Endothelial cell of umbilical vein (primary cell): ENCODE data around the gene CNBD2. TPM values are rescaled to one million over a fixed set of nuclear protein-coding genes. Genes with fewer than 3 reads are reported as not detected.
A peak's percentile ranks its signal among the peaks of the same experiment; 100 is the strongest.
"Not testable (repeated sequence)": the region's sequence is repeated elsewhere in the genome, so short reads cannot be mapped to it uniquely, and the experiment has no call there.

ENCODE experiments used
- BruUV-seq: library from RNA; stranded (reverse); fragments of 400-500 nt; replicated peaks from 2 replicates; lab custom pipeline; 2021; lab: Mats Ljungman, UMichigan
- CTCF ChIA-PET: fragments of 300-600, 350-600 bp; sonication (Branson Sonifier 250); formaldehyde crosslinking; loops from one replicate; lab custom pipeline; 2021; ENCODE audit warnings: antibody characterized with exemption, inconsistent platforms; lab: Charles Lee
- POLR2A ChIA-PET: fragments of 300-600, 350-600 bp; sonication (Branson Sonifier 250); formaldehyde crosslinking; loops from one replicate; lab custom pipeline; 2021; ENCODE audit warnings: antibody characterized with exemption, inconsistent platforms; lab: Charles Lee
- DNase-seq: peaks from one replicate; pipeline ENCODE4 v3.0.0-alpha.2; 2011; ENCODE audit warnings: low read depth, low spot score
- FAIRE-seq: peaks from 2 replicates; lab custom pipeline; 2011; peaks lifted over from hg19 to GRCh38; lab: Jason Lieb, UNC
- H2AFZ ChIP-seq: 2 replicates; pipeline ENCODE4 v1.6.0; 2012; ENCODE audit warnings: low read depth, low read length, control low read depth, inconsistent platforms
- H3K27ac ChIP-seq: 2 replicates; pipeline ENCODE4 v1.5.1; 2011; ENCODE audit warnings: low read depth, mild to moderate bottlenecking, control low read depth, low read length, moderate library complexity; ENCODE audit not compliant: insufficient read depth
- H3K27me3 ChIP-seq, 2 experiments: 2 replicates each; pipeline versions ENCODE4 v1.6.0 to v1.6.1; 2011; ENCODE audit warnings: low read length in 2 of 2, mixed read lengths in 1 of 2; ENCODE audit not compliant: control insufficient read depth in 2 of 2, insufficient read depth in 2 of 2
- H3K36me3 ChIP-seq, 2 experiments: 2 replicates in 1 of 2; 3 replicates in 1 of 2; pipeline ENCODE4 v1.5.1; 2011; ENCODE audit warnings: low read length in 2 of 2, mild to moderate bottlenecking in 1 of 2, moderate library complexity in 1 of 2; ENCODE audit not compliant: control insufficient read depth in 2 of 2, insufficient read depth in 2 of 2; ENCODE audit errors: extremely low read depth in 1 of 2
- H3K4me1 ChIP-seq: 3 replicates; pipeline ENCODE4 v1.5.1; 2011; ENCODE audit warnings: mild to moderate bottlenecking, low read length; ENCODE audit not compliant: control insufficient read depth, insufficient read depth; ENCODE audit errors: extremely low read depth
- H3K4me2 ChIP-seq: 2 replicates; pipeline ENCODE4 v1.6.1; 2011; ENCODE audit warnings: low read length, control low read depth, mixed read lengths; ENCODE audit not compliant: insufficient read depth
- H3K4me3 ChIP-seq, 3 experiments: fragments of 200-600 bp in 1 of 3; sonication (generic), shearing (Covaris generic) in 1 of 3; replicated peaks in 1 of 3; 2 replicates each; pipeline ENCODE4 v1.5.1; 2011 to 2016; ENCODE audit warnings: control low read depth in 3 of 3, low read length in 3 of 3, mild to moderate bottlenecking in 2 of 3, inconsistent platforms in 1 of 3, low read depth in 1 of 3, moderate library complexity in 1 of 3; ENCODE audit not compliant: insufficient read depth in 1 of 3
- H3K79me2 ChIP-seq: 2 replicates; pipeline ENCODE4 v1.6.0; 2012; ENCODE audit warnings: low read length, inconsistent platforms; ENCODE audit not compliant: control insufficient read depth, insufficient read depth
- H3K9ac ChIP-seq: replicated peaks from 2 replicates; pipeline ENCODE3; 2011; ENCODE audit warnings: low read length, control low read depth; ENCODE audit not compliant: insufficient read depth; ENCODE audit errors: extremely low read depth
- H3K9me1 ChIP-seq: replicated peaks from 3 replicates; pipeline ENCODE4 v1.6.0; 2011; ENCODE audit warnings: mild to moderate bottlenecking, low read length; ENCODE audit not compliant: control insufficient read depth, insufficient read depth; ENCODE audit errors: extremely low read depth
- H3K9me3 ChIP-seq: replicated peaks from 2 replicates; pipeline ENCODE4 v1.5.1; 2012; ENCODE audit warnings: low read length, inconsistent platforms; ENCODE audit not compliant: control insufficient read depth, insufficient read depth
- H4K20me1 ChIP-seq: replicated peaks from 2 replicates; pipeline ENCODE3; 2011; ENCODE audit warnings: mild to moderate bottlenecking, low read length; ENCODE audit not compliant: control insufficient read depth, insufficient read depth; ENCODE audit errors: extremely low read depth
- FOS ChIP-seq: IDR thresholded peaks from 2 replicates; pipeline ENCODE4 v1.6.1; 2011; ENCODE audit warnings: mild to moderate bottlenecking, low read length, moderate library complexity, borderline replicate concordance; ENCODE audit not compliant: insufficient read depth
- GATA2 ChIP-seq: IDR thresholded peaks from 2 replicates; pipeline ENCODE4 v1.7.0; 2011; ENCODE audit warnings: low read depth, mild to moderate bottlenecking, moderate library complexity, mixed read lengths, low read length; ENCODE audit not compliant: insufficient read length, insufficient read depth
- JUN ChIP-seq: IDR thresholded peaks from 2 replicates; pipeline ENCODE4 v1.6.1; 2011; ENCODE audit warnings: borderline replicate concordance, low read depth; ENCODE audit not compliant: insufficient read length, insufficient read depth
- MYC ChIP-seq: IDR thresholded peaks from one replicate; pipeline ENCODE4 v1.6.1; 2011; ENCODE audit warnings: mild to moderate bottlenecking, low read depth, low read length
- POLR2A ChIP-seq: IDR thresholded peaks from 2 replicates; pipeline ENCODE4 v1.6.1; 2012; ENCODE audit warnings: low read depth, mild to moderate bottlenecking, control low read depth, low read length
- dilution Hi-C: fragments of 300-500 bp; cut with MboI; formaldehyde crosslinking; loops from one replicate; pipeline ENCODE4 v1.15.0; 2019; ENCODE audit warnings: low sequenced_read_pairs; ENCODE audit not compliant: extremely low pct_ligation_motif_present
- intact Hi-C: fragments of 100-400 bp; cut with micrococcal nuclease; formaldehyde crosslinking; loops from one replicate; pipeline ENCODE4 v1.10.0; 2022
- polyA plus RNA-seq, 4 experiments: library from polyadenylated mRNA; depleted of rRNA in 3 of 4; stranded (reverse) in 3 of 4; unstranded in 1 of 4; fragments of >200 nt; gene quantifications; 2 replicates each; pipeline versions ENCODE4 v1.2.1 to v1.2.3, GENCODE V29; 2011 to 2012; ENCODE audit warnings: missing spikeins in 1 of 4
- total RNA-seq: library from RNA; stranded (reverse); gene quantifications from 2 replicates; pipeline ENCODE4 v1.2.3, GENCODE V29; 2021
- TF ChIP-seq, protein P1 (sequence below): IDR thresholded peaks from 2 replicates; pipeline ENCODE4 v1.6.1; 2011; ENCODE audit not compliant: insufficient read depth, insufficient read length
- TF ChIP-seq, protein P2 (sequence below), 2 donors: IDR thresholded peaks; 1 replicate in 1 of 2; 2 replicates in 1 of 2; pipeline ENCODE4 v1.5.1; 2011; ENCODE audit warnings: low read length in 2 of 2, mild to moderate bottlenecking in 2 of 2, moderate library complexity in 2 of 2, control low read depth in 1 of 2, inconsistent platforms in 1 of 2, low read depth in 1 of 2; ENCODE audit not compliant: insufficient read depth in 1 of 2; ENCODE audit errors: extremely low read depth in 1 of 2

Gene CNBD2
- total and polyA plus RNA-seq, 2 donors (not counting 3 experiments of a cell fraction or from before 2014, with no cell fraction given), result 4.9 to 7.5 TPM

DNA sequence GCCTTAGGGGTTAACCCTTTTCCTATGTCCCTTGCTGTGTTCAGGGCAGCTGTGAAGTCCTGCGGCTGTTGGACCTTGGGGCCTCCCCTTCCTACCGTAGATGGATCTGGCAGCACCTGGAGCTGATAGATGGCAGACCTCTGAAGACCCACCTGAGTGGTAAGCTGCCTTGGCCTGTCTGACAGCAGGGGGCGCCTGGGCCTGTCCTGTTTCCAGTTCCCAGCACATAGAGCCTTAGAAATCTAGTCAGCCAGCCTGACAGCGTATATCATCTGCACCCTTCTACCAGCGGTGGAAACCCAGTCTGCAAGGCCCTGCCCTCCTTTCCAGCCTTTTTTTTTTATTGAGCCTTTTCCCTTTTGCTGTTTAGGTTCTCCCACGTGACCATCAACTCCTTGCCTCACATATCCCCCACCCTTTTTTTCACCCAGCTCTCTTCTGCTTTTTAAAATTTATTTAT, 26.6 kb downstream of the CNBD2 start:
- Histone ChIP-seq H3K9ac (no peak overlapping the region), H3K4me3 (no peak overlapping the region), H3K27me3 (peaks cover 0 to under 1% of the 10 kb centered on the region in 2 experiments), H3K27ac (no peak overlapping the region), H4K20me1 (no peaks in the 10 kb centered on the region), H3K9me3 (no peaks in the 10 kb centered on the region), H3K79me2 (no peaks in the 10 kb centered on the region), H2AFZ (no peak overlapping the region), H3K36me3 (no peaks in the 10 kb centered on the region), H3K4me2 (no peak overlapping the region), H3K9me1 (no peaks in the 10 kb centered on the region), H3K4me1 (no peaks in the 10 kb centered on the region)
- POLR2A ChIA-PET, result no interaction called here
- intact Hi-C loops (loop anchor here (1.0 to 5.0 kb wide), 3 partner anchors 56 to 143 kb away; no protein-coding TSS in a partner anchor), dilution Hi-C loops (no loop called here)
- DNase-seq (peak; percentile 85), FAIRE-seq (peak; percentile 74)
- BruUV-seq, result no TSS peak
- CTCF ChIA-PET, result interaction anchor here (0.7 to 15.4 kb wide), 43 partner anchors 9 to 445 kb away, joined by 3 to 1267 read pairs (median 5); partner anchors contain the start of genes RBM39 and SCAND1
- TF ChIP-seq, protein P1, sequence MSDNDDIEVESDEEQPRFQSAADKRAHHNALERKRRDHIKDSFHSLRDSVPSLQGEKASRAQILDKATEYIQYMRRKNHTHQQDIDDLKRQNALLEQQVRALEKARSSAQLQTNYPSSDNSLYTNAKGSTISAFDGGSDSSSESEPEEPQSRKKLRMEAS, result no peak
- TF ChIP-seq, protein P2, sequence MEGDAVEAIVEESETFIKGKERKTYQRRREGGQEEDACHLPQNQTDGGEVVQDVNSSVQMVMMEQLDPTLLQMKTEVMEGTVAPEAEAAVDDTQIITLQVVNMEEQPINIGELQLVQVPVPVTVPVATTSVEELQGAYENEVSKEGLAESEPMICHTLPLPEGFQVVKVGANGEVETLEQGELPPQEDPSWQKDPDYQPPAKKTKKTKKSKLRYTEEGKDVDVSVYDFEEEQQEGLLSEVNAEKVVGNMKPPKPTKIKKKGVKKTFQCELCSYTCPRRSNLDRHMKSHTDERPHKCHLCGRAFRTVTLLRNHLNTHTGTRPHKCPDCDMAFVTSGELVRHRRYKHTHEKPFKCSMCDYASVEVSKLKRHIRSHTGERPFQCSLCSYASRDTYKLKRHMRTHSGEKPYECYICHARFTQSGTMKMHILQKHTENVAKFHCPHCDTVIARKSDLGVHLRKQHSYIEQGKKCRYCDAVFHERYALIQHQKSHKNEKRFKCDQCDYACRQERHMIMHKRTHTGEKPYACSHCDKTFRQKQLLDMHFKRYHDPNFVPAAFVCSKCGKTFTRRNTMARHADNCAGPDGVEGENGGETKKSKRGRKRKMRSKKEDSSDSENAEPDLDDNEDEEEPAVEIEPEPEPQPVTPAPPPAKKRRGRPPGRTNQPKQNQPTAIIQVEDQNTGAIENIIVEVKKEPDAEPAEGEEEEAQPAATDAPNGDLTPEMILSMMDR (IDR thresholded peaks at IDR 0.05; ENCODE audit: extremely low read depth in 1 of 2, insufficient read depth in 1 of 2, low read depth in 1 of 2, low read length in 2 of 2), result peak; percentile 89 to 93
- TF ChIP-seq JUN, result no peak
- no peak for TF ChIP-seq FOS
- no peak for TF ChIP-seq POLR2A
- TF ChIP-seq MYC, result no peak
- no peak for TF ChIP-seq GATA2

DNA sequence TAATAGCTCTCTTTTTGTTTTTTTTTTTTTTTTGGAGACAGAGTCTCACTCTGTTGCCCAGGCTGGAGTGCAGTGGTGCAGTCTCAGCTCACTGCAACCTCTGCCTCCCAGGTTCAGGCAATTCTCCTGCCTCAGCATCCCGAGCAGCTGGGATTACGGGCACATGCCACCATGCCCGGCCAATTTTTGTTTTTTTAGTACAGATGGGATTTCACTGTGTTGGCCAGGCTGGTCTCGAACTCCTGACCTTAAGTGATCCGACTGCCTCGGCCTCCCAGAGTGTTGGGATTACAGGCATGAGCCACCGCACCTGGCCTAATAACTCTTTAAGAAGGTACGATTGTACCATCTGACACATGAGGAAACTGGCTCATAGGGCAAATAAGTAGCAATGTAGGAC, 28.1 kb downstream of the CNBD2 start:
- H3K79me2 ChIP-seq, H3K27me3 ChIP-seq, POLR2A ChIA-PET, H3K9ac ChIP-seq, H3K4me1 ChIP-seq, DNase-seq, BruUV-seq, H2AFZ ChIP-seq, H3K27ac ChIP-seq, H3K4me2 ChIP-seq, H4K20me1 ChIP-seq, H3K9me3 ChIP-seq, H3K36me3 ChIP-seq, H3K4me3 ChIP-seq, dilution Hi-C loops, H3K9me1 ChIP-seq, FAIRE-seq: not testable (repeated sequence)
- intact Hi-C loops, result loop anchor here (5.0 kb wide), 1 partner anchor 96 kb away; no protein-coding TSS in a partner anchor
- CTCF ChIA-PET, result interaction anchor here (1.1 to 15.4 kb wide), 7 partner anchors 12 to 203 kb away, joined by 3 to 1267 read pairs (median 4); no protein-coding TSS in a partner anchor

DNA sequence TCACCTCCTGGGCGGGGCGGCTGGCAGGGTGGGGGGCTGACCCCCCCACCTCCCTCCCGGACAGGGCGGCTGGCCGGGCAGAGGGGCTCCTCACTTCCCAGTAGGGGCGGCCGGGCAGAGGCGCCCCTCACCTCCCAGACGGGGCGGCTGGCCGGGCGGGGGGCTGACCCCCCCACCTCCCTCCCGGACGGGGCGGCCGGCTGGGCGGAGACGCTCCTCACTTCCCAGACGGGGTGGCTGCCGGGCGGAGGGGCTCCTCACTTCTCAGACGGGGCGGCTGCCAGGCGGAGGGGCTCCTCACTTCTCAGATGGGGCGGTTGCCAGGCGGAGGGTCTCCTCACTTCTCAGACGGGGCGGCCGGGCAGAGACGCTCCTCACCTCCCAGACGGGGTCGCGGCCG, 32.9 kb downstream of the CNBD2 start:
- BruUV-seq, H2AFZ ChIP-seq, H3K4me1 ChIP-seq, H3K9me1 ChIP-seq, H3K9me3 ChIP-seq, H3K4me2 ChIP-seq, H4K20me1 ChIP-seq, FAIRE-seq, POLR2A ChIA-PET, H3K27ac ChIP-seq, H3K27me3 ChIP-seq, intact Hi-C loops, DNase-seq, H3K9ac ChIP-seq, H3K4me3 ChIP-seq, H3K36me3 ChIP-seq, dilution Hi-C loops, H3K79me2 ChIP-seq, CTCF ChIA-PET: not testable (repeated sequence)
